HG03064 (cell line): ENCODE results near the gene TEX54.
"Not testable (repeated sequence)": the region's sequence is repeated elsewhere in the genome, so short reads cannot be mapped to it uniquely, and the experiment has no call there.

ENCODE experiments used
- ATAC-seq: cut with Tn5 transposase; IDR thresholded peaks from one replicate; pipeline ENCODE4 v1.9.1; 2021; ENCODE audit warnings: low read depth; ENCODE audit not compliant: unreplicated experiment

TEX54 gene

DNA sequence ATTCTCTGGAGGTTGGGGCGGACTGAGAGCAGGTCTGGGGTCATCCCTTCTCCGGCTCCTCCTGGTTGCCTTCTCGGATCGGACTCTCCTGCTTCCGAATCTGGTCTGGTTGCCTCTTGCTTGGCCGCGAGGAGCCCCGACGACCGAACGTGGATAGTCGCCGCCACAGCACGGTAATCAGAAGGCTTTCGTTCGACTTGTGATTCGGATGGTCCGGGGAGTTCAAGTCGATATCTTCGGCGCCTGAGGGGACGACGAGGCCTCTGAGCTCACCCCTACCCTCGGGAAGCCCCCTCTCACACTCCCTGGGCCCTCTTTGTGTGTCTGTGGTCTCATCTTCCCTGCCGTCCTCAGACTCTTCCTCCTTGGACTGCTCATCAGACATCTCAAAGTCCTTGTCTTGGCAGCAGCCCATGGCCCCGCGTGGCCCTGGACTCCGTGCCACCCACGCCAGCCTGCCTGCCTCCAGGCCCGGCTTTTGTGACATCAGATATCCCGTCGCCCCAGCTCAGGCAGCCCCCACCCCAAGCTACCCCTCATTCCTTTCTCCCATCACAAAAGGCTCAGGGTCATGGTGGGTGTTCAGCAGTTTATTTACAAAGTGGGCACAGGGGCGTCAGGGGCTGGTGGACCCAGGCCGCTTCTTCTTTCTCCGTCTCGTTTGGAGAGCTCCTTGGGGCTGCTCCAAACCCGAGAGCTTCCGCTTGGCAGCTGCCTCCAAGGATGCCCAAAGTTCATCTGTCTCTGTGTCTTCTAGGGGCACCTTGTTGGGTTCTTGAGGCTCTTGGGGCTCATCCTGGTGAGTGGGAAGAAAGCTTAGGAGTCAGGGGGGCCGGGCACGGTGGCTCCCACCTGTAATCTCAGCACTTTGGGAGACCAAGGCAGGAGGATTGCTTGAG, at the start of gene TEX54:
Gene TEX54, minus strand, starts transcription at position 506 of the 899 bp plus-strand sequence.
- ATAC-seq = peak; percentile 12

DNA sequence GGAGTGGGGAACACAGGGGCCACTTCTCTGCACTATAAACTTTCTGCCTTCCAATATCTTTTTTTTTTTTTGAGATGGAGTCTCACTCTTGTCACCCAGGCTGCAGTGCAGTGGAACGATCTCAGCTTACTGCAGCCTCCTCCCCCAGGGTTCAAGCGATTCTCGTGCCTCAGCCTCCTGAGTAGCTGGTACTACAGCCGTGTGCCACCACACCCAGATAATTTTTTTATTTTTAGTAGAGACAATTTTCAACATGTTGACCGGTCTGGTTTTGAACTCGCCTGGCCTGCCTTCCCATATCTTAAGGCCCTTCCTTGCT, 49.7 kb upstream of the TEX54 start:
- no peak for ATAC-seq

DNA sequence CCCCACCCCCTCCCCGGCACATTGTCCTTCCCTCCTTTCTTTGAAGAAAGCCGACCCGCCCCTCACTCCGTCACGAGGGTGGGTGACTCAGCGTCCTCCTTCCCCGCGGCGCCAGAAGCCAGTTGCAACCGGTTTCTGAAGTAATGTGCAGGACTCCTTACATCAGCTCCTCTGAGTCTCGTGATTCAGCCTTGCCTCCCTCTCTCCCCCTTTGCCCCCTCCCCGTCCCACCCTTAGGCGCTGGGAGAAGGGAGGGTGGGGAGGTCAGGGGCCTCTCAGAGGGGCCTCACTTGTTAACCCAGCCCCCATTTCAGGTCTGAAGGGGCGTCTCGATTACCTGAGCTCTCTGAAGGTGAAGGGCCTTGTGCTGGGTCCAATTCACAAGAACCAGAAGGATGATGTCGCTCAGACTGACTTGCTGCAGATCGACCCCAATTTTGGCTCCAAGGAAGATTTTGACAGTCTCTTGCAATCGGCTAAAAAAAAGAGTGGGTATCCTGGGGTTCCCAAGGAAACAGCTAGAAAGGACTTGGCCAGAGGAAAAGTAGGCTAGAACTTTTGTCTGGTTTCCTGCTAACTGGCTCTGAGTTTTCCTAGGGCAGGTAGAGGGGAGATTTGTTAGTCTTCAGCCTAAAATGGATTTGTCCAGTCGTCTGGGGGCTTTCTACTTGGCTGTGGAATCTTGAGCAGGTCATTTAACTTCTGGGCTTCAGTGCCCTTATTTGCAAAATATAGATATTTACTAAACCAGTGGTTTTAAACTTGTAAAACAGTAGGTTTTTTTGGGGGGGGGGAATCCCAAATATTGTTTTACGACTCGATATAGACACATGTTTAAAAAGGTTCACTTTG, 49.2 kb upstream of the TEX54 start:
- peak; percentile 41 for ATAC-seq

DNA sequence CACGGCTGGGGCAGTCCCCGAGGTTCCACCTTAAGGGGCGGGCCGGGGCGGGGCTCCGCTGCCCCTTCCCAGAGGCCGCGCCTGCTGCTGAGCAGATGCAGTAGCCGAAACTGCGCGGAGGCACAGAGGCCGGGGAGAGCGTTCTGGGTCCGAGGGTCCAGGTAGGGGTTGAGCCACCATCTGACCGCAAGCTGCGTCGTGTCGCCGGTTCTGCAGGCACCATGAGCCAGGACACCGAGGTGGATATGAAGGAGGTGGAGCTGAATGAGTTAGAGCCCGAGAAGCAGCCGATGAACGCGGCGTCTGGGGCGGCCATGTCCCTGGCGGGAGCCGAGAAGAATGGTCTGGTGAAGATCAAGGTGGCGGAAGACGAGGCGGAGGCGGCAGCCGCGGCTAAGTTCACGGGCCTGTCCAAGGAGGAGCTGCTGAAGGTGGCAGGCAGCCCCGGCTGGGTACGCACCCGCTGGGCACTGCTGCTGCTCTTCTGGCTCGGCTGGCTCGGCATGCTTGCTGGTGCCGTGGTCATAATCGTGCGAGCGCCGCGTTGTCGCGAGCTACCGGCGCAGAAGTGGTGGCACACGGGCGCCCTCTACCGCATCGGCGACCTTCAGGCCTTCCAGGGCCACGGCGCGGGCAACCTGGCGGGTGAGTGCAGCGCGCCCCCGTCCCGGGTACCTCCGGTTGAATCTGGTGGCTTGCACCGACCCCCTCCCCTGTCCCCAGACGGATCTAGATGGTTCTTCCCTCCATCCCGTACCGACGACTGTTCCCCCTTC, 48.4 kb upstream of the TEX54 start, which contains the start of gene SLC3A2:
Gene SLC3A2, plus strand, starts transcription at position 94 of the 776 bp plus-strand sequence. Its CDS starts 128 bp downstream, at position 222.
- ATAC-seq = peak; percentile 70

DNA sequence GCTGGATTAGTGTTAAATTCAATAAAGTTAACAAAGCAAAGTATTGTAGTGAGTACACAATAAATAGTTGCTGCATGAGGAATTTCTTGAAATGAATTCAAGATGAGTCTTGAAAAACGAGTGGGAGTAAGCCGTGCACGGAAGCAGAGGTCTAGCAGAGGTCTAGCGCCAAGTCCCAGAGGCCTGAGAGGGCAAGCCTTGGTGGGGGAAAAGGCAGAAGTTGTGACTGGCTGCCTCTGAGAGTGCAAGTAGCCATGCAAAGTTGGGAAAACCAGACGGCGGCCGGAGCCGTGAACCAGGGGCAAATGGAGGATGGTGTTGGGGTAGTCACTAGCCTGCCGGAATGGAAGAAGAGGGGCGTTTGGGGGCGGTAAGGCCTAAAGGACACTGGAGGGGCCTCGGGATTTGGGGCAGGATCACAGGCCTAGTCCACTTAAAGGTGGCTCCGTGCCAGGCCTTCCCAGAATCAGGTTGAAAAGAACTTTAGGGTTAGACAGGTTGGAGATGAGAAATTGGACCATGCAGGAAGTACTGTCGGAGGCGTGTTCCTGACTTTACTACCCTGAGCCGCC, 47.7 kb upstream of the TEX54 start:
- ATAC-seq = peak; percentile 13

DNA sequence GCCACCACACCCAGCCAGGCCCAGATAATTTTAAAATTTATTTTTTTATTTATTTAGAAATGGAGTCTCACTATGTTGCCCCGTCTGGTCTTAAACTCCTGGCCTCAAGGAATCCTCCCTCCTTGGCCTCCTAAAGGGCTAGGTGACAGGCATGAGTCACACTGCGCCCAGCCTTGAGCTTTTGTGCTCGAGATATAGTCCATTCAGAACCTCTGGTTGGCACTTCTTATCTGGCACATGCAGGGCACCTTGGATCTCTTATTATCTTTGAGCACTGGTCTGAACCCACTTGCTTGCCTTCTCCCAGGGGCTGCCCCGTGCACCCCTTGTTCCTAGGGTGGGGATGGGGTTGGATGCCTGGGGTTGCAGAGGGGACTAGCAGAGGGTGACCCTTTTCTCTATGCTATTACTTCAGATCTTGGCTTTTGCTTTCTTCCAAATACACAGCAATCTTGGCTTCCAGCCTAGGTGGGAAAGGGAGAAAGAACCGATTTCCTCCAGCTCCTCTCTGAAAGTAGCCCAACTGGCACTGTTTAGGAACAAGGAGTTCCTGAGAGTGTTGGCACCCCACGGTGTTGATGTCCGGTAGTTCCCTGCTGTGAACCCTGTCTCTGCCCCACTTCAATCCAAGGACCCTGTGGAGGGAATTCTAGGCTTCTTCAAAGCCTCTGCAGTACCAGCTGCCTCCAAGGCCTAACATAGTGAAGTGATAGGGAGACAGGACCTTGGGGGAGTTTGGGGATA, 46.8 kb upstream of the TEX54 start:
- no peak for ATAC-seq

DNA sequence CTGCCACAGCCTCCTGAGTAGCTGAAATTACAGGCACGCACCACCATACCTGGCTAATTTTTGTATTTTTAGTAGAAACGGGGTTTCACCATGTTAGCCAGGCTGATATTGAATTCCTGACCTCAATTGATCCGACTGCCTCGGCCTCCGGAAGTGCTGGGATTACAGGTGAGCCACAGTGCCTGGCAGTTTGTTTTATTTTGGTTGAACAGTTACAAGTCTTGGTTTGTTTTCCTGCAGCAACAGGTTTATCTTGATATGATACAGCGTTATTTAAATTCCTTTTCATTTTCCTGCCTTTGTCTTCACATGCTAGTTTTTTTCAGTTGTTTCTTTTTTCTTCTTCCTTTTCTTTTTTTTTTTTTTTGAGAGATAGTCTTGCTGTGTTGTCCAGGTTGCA, 44.1 kb upstream of the TEX54 start:
- ATAC-seq = no peak

DNA sequence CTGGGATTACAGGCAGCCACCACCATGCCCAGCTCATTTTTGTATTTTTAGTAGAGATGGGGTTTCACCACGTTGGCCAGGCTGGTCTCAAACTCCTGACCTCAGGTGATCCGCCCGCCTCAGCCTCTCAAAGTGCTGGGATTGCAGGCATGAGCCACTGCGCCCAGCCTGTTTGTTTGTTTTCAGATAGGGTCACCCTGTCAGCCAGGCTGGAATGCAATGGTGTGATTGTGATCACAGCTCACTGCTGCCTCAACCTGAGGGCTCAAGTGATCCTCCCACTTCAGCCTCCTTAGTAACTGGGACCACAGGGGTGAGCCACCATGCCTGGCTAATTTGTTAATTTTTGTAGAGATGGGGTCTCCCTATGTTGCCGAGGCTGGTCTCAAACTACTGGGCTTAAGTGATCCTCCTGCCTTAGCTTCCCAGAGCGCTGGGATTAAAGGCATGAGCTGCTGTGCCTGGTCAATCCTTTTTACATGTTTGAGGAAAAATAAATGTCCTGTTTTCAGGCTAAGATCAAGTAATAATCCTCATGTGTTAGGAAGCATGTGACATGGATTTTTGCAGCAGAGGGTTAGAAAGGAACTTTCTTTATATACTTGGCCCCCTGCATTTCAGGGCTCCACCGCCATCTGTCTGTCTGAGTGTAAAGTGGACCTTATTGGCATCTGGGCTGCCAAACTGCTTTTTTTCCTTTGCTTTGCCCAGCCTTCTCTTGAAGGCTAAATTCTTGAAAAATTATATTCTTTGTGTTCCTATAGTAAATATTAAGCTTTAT, 43.2 kb upstream of the TEX54 start:
- ATAC-seq = no peak

DNA sequence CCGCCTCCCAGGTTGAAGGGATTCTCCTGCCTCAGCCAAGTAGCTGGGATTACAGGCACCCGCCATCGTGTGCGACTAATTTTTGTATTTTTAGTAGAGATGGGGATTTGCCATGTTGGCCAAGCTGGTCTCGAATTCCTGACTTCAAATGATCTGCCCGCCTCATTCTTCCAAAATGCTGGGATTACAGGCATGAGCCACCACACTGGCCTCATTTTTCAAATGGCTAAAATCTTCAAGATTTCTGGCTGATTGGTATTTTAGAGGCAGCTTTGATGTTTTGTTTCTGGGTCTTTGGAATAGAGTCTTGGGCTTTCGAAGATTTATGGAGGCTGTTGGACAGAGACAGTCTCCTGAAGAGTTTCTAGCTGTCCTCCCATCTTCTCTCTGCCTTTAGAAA, 42.2 kb upstream of the TEX54 start:
- ATAC-seq = no peak

DNA sequence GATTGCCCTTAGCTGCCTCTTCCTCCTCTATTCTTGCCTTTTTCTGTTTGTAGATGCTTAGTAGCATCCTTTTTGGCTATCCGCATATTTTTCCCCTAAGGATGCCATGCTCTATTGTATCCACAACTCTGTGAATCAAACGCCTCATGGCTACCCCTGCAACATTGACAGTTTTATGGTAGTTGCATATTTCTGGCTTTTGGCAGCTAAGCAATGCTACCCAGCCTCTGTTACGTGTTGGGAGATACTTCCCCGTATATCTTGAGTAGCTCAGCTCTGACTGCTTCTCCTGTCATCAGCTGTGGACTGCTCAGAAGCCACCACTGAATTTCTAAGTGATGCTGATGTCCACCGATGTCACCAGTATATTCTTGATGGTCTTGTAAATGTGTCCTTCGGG, 33.0 kb upstream of the TEX54 start:
- ATAC-seq = no peak

DNA sequence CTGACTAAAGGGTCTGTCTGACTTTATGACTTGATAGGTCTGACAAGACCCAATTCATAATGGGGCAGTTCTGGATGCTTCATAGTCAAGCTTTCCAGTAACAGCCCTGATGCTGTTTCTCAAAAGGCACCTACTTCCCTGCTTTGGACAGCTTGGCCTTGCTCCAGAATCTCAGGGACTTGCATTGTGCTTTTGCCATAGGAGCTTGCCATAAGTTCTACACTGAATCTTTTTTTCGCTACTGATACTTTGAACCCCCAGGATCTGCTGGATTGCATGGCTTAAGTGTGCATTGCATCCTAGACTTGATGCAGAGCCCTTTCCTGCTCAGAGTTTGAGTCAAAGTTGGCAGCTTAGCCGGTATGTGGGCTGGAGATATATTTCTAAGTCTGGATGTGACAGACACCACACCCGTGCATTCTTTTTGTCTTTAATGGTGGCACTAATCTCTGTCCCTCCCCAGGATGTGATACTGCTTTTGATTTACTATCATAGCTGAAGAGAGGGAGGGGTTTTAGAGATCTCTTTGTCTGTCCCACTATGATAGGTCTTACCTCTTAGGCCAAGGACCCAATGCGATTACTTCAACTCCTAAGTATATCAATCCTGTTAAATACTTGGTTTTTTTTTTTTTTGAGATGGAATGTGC, 31.2 kb upstream of the TEX54 start:
- no peak for ATAC-seq

DNA sequence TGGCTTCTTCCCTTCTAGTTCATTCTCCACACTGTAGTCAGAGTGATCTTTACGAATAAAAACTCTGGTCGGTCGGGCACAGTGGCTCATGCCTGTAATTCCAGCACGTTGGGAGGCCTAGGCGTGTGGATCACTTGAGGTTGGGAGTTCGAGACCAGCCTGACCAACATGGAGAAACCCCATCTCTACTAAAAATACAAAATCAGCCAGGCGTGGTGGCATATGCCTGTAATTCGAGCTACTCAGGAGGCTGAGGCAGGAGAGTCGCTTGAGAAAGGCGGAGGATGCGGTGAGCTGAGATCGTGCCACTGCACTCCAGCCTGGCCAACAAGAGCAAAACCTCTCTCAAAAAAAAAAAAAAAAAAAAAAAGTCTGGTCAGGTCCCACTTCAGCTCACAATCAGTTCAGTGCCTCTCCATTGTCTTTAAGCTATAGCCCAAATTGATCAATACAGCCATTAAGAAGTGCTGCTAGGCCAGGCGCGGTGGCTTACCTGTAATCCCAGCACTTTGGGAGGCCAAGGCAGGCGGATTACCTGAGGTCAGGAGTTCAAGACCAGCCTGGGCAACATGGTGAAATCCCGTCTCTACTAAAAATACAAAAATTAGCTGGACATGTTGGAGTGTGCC, 29.0 kb upstream of the TEX54 start:
- not testable (repeated sequence) for ATAC-seq

DNA sequence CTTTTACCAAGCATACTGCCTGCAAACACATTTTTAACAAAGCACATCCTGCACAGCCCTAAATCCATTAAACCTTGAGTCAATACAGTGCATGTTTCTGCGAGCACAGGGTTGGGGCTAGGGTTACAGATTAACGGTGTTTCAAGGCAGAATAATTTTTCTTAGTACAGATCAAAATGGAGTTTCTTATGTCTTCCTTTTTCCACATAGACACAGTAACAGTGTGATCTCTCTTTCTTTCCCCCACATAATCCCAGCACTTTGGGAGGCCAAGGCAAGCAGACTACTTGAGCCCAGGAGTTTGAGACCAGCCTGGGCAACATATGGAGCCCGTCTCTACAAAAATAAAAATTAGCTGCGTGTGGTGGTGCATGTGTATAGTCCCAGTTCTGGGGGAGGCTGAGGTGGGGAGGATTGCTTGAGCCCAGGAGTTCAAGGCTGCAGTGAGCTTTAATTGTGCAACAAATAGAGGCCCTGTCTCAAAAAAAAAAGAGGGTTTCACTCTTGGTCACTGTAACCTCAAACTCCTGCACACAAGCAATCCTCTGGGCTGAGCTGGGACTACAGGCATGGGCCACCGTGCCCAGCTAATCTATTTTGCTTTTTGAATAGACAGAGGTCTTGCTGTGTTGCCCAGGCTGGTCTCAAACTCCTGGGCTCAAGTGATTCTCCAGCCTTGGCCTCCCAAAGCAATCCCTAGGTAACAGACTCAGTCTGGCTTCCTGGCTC, 28.4 kb upstream of the TEX54 start:
- no peak for ATAC-seq

DNA sequence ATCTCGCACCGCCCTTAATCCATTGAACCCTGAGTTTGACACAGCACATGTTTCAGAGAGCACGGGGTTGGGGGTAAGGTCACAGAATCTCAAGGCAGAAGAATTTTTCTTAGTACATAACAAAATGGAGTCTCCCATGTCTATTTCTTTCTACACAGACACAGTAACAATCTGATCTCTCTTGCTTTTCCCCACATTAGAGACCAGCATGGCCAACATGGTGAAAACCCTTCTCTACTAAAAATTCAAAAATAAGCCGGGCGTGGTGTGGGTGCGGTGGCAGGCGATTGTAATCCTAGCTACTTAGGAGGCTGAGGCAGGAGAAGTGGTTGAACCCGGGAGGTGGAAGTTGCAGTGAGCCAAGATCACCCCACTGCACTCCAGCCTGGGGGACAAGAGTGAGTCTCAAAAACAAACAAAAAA, 26.7 kb upstream of the TEX54 start:
- not testable (repeated sequence) for ATAC-seq

DNA sequence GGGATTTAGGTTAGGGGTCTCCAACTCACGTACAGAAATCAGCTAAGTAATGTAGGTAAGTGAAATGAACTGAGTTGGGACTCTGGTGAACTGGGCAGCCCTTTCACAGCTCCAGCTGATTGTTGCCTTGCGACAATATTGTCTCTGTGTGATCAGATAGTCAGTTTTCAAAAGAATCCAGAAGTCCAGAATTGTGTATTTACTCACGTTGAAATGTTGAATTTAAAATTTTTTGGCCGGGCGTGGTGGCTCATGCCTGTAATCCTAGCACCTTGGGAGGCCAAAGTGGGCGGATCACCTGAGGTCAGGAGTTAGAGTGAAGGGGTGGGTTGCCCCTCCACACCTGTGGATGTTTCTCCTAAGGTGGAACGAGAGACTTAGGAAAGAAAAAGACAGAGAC, 25.6 kb upstream of the TEX54 start:
- no peak for ATAC-seq

DNA sequence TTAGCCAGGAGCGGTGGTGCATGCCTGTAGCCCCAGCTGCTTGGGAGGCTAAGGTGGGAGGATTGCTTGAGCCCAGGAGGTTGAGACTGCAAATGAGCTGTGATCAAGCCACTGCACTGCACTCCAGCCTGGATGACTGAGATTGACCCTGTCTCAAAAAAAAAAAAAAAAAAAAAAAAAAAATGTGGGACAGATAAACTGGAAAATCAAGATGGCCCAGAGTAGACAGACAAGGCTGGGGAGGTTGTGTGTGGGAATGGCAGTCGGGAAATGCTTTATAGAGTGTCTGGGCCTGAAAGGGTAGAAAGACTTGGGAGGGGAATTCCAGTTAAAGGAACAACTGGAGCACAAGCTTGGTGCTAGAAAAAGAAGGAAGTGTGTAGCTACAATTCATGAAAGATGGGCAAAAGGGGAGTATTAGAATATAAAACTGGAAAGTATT, 24.9 kb upstream of the TEX54 start:
- ATAC-seq = no peak

DNA sequence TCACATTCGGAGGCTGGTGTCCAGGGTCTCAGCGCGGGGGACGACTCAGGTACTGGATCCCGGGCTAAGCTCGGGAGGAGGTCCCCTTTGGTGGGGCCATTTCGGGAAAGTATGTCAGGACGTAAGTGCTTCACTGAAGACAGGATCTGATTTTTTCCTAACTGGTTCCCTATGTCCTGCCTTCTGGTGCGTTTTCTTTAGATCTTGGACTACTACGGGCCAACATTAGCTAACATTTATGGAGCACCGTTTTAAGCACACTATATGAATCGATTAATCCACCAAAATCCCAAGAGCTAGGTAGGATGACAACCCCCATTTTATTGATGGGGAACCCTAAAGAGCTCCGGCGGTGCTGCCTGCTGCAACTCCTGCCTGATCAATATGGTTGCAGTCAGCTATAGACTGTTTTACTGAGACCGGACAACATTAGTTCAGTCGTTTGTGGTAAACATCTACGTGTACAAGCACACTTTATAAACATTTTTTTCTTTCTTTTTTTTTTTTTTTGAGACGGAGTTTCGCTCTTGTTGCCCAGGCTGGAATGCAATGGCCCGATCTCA, 23.8 kb upstream of the TEX54 start:
- no peak for ATAC-seq
